Panc1 (cell line): ENCODE data around the gene ENAH. TPM values are rescaled to one million over a fixed set of nuclear protein-coding genes. Genes with fewer than 3 reads are reported as not detected.
"Not testable (repeated sequence)": the region's sequence is repeated elsewhere in the genome, so short reads cannot be mapped to it uniquely, and the experiment has no call there.

ENCODE experiments used
- ATAC-seq: fragments of 200-7000 bp; cut with Tn5 transposase; 2 replicates; pipeline ENCODE4 v1.9.1; 2020; ENCODE audit warnings: mild to moderate bottlenecking, moderate library complexity
- BruUV-seq: library from RNA; stranded (reverse); fragments of 400-500 nt; replicated peaks from 2 replicates; lab custom pipeline; 2021; lab: Mats Ljungman, UMichigan
- CTCF ChIA-PET: fragments of 300-600 bp; sonication (Branson Sonifier 250); formaldehyde crosslinking; loops from one replicate; lab custom pipeline; 2022; ENCODE audit warnings: antibody characterized with exemption; lab: Charles Lee
- POLR2A ChIA-PET: fragments of 300-600 bp; sonication (Branson Sonifier 250); formaldehyde crosslinking; loops from one replicate; lab custom pipeline; 2022; ENCODE audit warnings: antibody characterized with exemption; lab: Charles Lee
- DNase-seq: peaks from one replicate; pipeline ENCODE4 v3.0.0-alpha.2; 2010; ENCODE audit warnings: low read depth, low spot score
- H3K27ac ChIP-seq: 2 replicates; pipeline ENCODE4 v1.5.1; 2011; ENCODE audit warnings: mild to moderate bottlenecking, low read length, inconsistent platforms
- H3K27me3 ChIP-seq: fragments of 200-500 bp; sonication (Bioruptor generic); 2 replicates; pipeline ENCODE4 v1.6.0; 2014; ENCODE audit warnings: low read length, inconsistent platforms; ENCODE audit not compliant: control insufficient read depth, insufficient read depth
- H3K36me3 ChIP-seq: fragments of 200-500 bp; sonication (Bioruptor generic); 2 replicates; pipeline ENCODE4 v1.5.1; 2014; ENCODE audit warnings: inconsistent platforms, mild to moderate bottlenecking, low read length, moderate library complexity; ENCODE audit not compliant: control insufficient read depth, insufficient read depth
- H3K4me1 ChIP-seq: 2 replicates; pipeline ENCODE4 v1.5.1; 2011; ENCODE audit warnings: inconsistent platforms, mild to moderate bottlenecking, low read length, moderate library complexity; ENCODE audit not compliant: control insufficient read depth, insufficient read depth
- H3K4me3 ChIP-seq, 2 experiments: 2 replicates each; pipeline ENCODE4 v1.5.1; 2011 to 2012; ENCODE audit warnings: low read depth in 2 of 2, low read length in 2 of 2, mild to moderate bottlenecking in 2 of 2, inconsistent platforms in 1 of 2, moderate library complexity in 1 of 2
- H3K9me3 ChIP-seq: fragments of 200-500 bp; sonication (Bioruptor generic); 2 replicates; pipeline ENCODE4 v1.5.1; 2014; ENCODE audit warnings: low read depth, mild to moderate bottlenecking, inconsistent platforms, low read length, moderate library complexity; ENCODE audit not compliant: control insufficient read depth, insufficient read depth
- CTCF ChIP-seq: fragments of 450-650 bp; IDR thresholded peaks from 2 replicates; pipeline ENCODE4 v1.5.1; 2017; ENCODE audit warnings: mild to moderate bottlenecking
- POLR2AphosphoS5 ChIP-seq: IDR thresholded peaks from 2 replicates; pipeline ENCODE4 v1.6.1; 2012; ENCODE audit warnings: mild to moderate bottlenecking, low read depth, low read length, moderate library complexity
- SIN3A ChIP-seq: IDR thresholded peaks from 2 replicates; pipeline ENCODE4 v1.6.1; 2012; ENCODE audit warnings: low read depth, mild to moderate bottlenecking, low read length, moderate library complexity, borderline replicate concordance; ENCODE audit not compliant: insufficient read depth
- TCF7L2 ChIP-seq: IDR thresholded peaks from 2 replicates; pipeline ENCODE4 v1.6.1; 2011; ENCODE audit warnings: mild to moderate bottlenecking, low read depth, low read length, inconsistent platforms
- in situ Hi-C: cut with HindIII; loops from 2 replicates; pipeline ENCODE4 v1.10.0; 2016; ENCODE audit warnings: low sequenced_read_pairs, low pct_unique_long_range_greater_than_20kb
- intact Hi-C: fragments of 100-400 bp; cut with micrococcal nuclease; formaldehyde crosslinking; loops from one replicate; pipeline ENCODE4 v1.10.0; 2022; ENCODE audit not compliant: unreplicated experiment
- total RNA-seq: library from RNA; stranded (reverse); gene quantifications from one replicate; pipeline ENCODE4 v1.2.1, GENCODE V29; 2021; ENCODE audit not compliant: unreplicated experiment
- TF ChIP-seq, protein P1 (sequence below), 2 experiments: IDR thresholded peaks; 2 replicates each; pipeline ENCODE4 v1.6.1; 2011 to 2012; ENCODE audit warnings: low read depth in 2 of 2, control low read depth in 1 of 2, low read length in 1 of 2, mild to moderate bottlenecking in 1 of 2, moderate library complexity in 1 of 2; ENCODE audit not compliant: insufficient read depth in 1 of 2

Gene ENAH
- total RNA-seq, 1 experiment from 2014 or later = 133 TPM

GRCh38 chr1:225635649-225636048, 17.3 kb downstream of the ENAH start:
- Histone ChIP-seq H3K4me1 (no peaks in the 10 kb centered on the region), H3K27ac (no peak overlapping the region), H3K36me3 (no peaks in the 10 kb centered on the region), H3K27me3 (no peaks in the 10 kb centered on the region), H3K9me3 (no peaks in the 10 kb centered on the region), H3K4me3 (no peak overlapping the region)
- in situ Hi-C loops (no loop called here), intact Hi-C loops (no loop called here)
- BruUV-seq = no TSS peak
- DNase-seq (no peak), ATAC-seq (no peak)
- CTCF ChIA-PET = no interaction called here
- TF ChIP-seq SIN3A (no peak), POLR2AphosphoS5 (no peak), CTCF (no peak), TCF7L2 (no peak)
- TF ChIP-seq, protein P1, sequence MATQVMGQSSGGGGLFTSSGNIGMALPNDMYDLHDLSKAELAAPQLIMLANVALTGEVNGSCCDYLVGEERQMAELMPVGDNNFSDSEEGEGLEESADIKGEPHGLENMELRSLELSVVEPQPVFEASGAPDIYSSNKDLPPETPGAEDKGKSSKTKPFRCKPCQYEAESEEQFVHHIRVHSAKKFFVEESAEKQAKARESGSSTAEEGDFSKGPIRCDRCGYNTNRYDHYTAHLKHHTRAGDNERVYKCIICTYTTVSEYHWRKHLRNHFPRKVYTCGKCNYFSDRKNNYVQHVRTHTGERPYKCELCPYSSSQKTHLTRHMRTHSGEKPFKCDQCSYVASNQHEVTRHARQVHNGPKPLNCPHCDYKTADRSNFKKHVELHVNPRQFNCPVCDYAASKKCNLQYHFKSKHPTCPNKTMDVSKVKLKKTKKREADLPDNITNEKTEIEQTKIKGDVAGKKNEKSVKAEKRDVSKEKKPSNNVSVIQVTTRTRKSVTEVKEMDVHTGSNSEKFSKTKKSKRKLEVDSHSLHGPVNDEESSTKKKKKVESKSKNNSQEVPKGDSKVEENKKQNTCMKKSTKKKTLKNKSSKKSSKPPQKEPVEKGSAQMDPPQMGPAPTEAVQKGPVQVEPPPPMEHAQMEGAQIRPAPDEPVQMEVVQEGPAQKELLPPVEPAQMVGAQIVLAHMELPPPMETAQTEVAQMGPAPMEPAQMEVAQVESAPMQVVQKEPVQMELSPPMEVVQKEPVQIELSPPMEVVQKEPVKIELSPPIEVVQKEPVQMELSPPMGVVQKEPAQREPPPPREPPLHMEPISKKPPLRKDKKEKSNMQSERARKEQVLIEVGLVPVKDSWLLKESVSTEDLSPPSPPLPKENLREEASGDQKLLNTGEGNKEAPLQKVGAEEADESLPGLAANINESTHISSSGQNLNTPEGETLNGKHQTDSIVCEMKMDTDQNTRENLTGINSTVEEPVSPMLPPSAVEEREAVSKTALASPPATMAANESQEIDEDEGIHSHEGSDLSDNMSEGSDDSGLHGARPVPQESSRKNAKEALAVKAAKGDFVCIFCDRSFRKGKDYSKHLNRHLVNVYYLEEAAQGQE (IDR thresholded peaks at IDR 0.05; ENCODE audit: insufficient read depth in 1 of 2, low read depth in 2 of 2, low read length in 1 of 2) = no peak
- POLR2A ChIA-PET = no interaction called here

- BruUV-seq, POLR2A ChIA-PET: not testable (repeated sequence)
Measured at GRCh38 chr1:225632836-225633235, 20.1 kb downstream of the ENAH start.

DNA sequence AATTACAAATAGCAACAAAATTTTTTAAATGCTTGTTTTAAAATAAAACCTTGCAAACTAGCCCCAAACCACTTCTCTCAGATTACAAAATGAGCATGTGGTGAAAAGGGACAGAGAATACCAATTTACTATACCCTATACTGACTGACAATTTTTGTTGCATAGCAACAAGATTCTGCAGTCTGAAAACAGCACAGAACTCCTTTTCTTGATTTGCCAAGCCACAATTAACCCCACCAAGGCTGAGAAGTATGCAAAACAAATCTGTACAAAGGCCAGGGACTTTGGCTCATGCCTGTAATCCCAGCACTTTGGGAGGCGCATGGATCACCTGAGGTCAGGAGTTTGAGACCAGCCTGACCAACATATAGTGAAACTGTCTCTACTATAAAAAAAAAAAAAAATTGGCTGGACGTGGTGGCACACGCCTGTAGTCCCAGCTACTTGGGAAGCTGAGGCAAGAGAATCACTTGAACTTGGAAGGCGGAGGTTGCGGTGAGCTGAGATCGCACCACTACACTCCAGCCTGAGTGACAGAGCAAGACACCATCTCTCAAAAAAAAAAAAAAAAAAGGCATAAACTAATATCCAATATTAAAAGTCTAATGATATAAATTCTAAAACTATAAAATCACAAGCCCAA, 21.8 kb downstream of the ENAH start:
- DNase-seq = no peak
- BruUV-seq = no TSS peak
- POLR2A ChIA-PET = no interaction called here
- intact Hi-C loops = no loop called here
- H3K4me3 ChIP-seq = no peak overlapping the region
- in situ Hi-C loops = no loop called here
- H3K36me3 ChIP-seq = no peaks in the 10 kb centered on the region
- no peak overlapping the region for H3K27ac ChIP-seq
- CTCF ChIA-PET = no interaction called here
- no peaks in the 10 kb centered on the region for H3K27me3 ChIP-seq
- H3K4me1 ChIP-seq = peaks cover 17% of the 10 kb centered on the region
- no peaks in the 10 kb centered on the region for H3K9me3 ChIP-seq
- TF ChIP-seq, protein P1 (IDR thresholded peaks at IDR 0.05; ENCODE audit: insufficient read depth in 1 of 2, low read depth in 2 of 2, low read length in 1 of 2) = no peak
- TF ChIP-seq SIN3A (no peak), CTCF (no peak), TCF7L2 (no peak), POLR2AphosphoS5 (no peak)
- ATAC-seq = no peak

More at GRCh38 chr1:225632836-225633235, 20.1 kb downstream of the ENAH start:
- intact Hi-C loops, in situ Hi-C loops, DNase-seq, H3K4me1 ChIP-seq, H3K27ac ChIP-seq, H3K9me3 ChIP-seq, H3K36me3 ChIP-seq, ATAC-seq, H3K27me3 ChIP-seq, CTCF ChIA-PET, H3K4me3 ChIP-seq: not testable (repeated sequence)
